Neural crest cell (in vitro differentiated cells): ENCODE results near the gene RPS18. TPM values are rescaled to one million over a fixed set of nuclear protein-coding genes. Genes with fewer than 3 reads are reported as not detected.

Experiments used
- DNase-seq: peaks from one replicate; pipeline ENCODE4 v3.0.0; 2021; ENCODE audit warnings: low read depth, mixed read lengths, low spot score
- H3K27ac Mint-ChIP-seq: one replicate; pipeline ENCODE4 v1.8.0; 2021; ENCODE audit warnings: mild to moderate bottlenecking, mixed read lengths; ENCODE audit not compliant: unreplicated experiment
- H3K27me3 Mint-ChIP-seq: 2 replicates; pipeline ENCODE4 v1.8.0; 2021; ENCODE audit warnings: low read depth, mild to moderate bottlenecking, mixed read lengths
- H3K36me3 Mint-ChIP-seq: 2 replicates; pipeline ENCODE4 v1.8.0; 2021; ENCODE audit warnings: low read depth, mild to moderate bottlenecking, mixed read lengths
- H3K4me1 Mint-ChIP-seq: 2 replicates; pipeline ENCODE4 v1.8.0; 2021; ENCODE audit warnings: mixed read lengths
- H3K4me3 Mint-ChIP-seq: one replicate; pipeline ENCODE4 v1.8.0; 2021; ENCODE audit warnings: mild to moderate bottlenecking, mixed read lengths
- H3K9me3 Mint-ChIP-seq: 2 replicates; pipeline ENCODE4 v1.8.0; 2021; ENCODE audit warnings: mixed read lengths
- total RNA-seq: library from RNA; stranded (reverse); gene quantifications from 2 replicates; pipeline ENCODE4 v1.2.1, GENCODE V29; 2021
- TF ChIP-seq, protein P1 (sequence below): fragments of 200-600 bp; sonication (generic); conservative IDR thresholded peaks from 2 replicates; pipeline ENCODE4 v1.5.0; 2021; ENCODE audit warnings: antibody characterized with exemption, mild to moderate bottlenecking

RPS18 gene
- total RNA-seq, 1 donor from 2014 or later, result 2,299 TPM

DNA sequence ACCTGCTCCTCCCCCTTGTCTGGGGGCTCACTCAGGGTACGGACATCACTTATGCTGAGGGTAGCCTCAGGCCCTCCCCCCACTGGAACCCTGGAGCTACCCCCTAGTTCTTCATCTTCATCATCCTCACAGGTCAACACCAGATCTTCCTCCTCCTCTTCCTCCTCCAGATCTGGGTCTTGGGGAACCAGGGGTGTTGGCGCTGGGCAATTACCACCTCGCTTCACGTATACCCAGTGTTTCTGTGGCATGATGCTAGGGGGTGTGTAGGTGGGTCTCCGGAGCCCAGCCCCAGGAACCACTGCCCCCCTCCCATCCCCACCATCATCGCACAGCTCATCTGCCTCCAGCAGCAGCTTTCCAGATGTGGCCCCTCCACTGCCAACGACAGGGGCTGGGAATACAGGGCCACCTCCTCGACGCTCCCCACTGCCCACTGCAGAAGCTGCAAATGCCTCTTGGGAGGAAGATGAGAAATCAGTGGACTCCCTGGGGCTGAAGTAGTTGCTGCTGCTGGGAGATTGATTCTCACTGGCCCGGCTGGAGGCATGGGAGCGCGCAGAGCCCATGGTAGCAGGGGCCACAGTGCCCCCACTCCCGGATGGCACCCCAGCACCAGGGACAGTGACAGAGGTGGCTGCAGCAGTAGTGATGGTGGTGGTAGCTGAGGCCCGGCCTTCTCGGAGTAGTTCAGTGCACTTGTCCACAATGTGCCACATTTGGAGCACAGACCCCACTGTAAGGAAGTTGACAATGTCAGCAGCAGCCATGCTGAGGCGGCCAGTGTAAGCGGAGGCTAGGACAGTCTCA is 44.1 kb downstream of the RPS18 start:
- no peaks in the 10 kb centered on the region for H3K9me3 Mint-ChIP-seq
- H3K27ac Mint-ChIP-seq, result no peak overlapping the region
- H3K36me3 Mint-ChIP-seq, result peaks cover 24% of the 10 kb centered on the region
- H3K27me3 Mint-ChIP-seq, result peaks cover 30% of the 10 kb centered on the region
- TF ChIP-seq, protein P1, sequence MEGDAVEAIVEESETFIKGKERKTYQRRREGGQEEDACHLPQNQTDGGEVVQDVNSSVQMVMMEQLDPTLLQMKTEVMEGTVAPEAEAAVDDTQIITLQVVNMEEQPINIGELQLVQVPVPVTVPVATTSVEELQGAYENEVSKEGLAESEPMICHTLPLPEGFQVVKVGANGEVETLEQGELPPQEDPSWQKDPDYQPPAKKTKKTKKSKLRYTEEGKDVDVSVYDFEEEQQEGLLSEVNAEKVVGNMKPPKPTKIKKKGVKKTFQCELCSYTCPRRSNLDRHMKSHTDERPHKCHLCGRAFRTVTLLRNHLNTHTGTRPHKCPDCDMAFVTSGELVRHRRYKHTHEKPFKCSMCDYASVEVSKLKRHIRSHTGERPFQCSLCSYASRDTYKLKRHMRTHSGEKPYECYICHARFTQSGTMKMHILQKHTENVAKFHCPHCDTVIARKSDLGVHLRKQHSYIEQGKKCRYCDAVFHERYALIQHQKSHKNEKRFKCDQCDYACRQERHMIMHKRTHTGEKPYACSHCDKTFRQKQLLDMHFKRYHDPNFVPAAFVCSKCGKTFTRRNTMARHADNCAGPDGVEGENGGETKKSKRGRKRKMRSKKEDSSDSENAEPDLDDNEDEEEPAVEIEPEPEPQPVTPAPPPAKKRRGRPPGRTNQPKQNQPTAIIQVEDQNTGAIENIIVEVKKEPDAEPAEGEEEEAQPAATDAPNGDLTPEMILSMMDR, result no peak
- H3K4me3 Mint-ChIP-seq, result peak overlapping the region; percentile 87
- H3K4me1 Mint-ChIP-seq, result peaks cover 72% of the 10 kb centered on the region
- DNase-seq, result no peak

DNA sequence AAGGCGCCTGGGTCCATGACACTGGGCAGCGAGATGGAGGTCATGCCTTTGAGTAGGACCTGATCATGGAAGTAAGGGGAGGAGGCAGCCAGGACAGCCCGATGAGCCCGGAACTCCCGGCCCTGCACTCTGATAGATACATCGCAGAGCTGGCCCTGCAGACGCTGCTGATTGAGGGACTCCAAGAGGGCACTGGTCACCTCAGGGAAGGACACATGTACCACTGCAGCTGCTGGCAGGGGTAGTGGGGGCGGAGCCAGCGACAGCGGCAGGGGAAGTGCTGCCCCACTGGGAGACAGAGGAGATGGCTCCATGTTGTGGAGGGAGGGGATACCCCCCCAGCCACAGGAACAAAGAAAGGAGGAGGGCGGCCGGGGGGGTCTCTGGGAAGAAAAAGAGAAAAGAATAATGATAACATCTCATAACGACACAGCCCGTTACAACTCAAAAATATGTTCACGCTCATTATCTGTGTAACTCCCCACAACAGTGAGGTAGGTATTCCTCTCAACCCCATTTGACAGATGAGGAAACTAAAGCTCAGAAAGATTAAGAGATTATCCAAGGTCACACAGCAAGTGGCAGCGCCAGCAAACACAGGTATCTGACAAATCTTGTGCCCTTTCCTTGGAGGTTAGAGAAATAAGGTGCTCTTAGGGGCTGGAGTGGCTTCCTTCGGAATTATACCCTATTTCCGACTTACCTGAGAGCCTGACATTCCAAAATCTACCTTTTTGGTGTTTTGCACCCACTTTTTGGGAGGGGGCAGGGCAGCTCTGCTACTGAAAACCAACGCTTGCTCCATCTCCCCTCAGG is 44.9 kb downstream of the RPS18 start:
- Mint-ChIP-seq H3K4me3 (peak overlapping the region; percentile 87), H3K9me3 (no peaks in the 10 kb centered on the region), H3K36me3 (peaks cover 24% of the 10 kb centered on the region), H3K27ac (no peak overlapping the region), H3K27me3 (peaks cover 26% of the 10 kb centered on the region), H3K4me1 (peaks cover 79% of the 10 kb centered on the region)
- DNase-seq, result no peak
- TF ChIP-seq, protein P1, result no peak

GRCh38 chr6:33317419-33317668 is 45.5 kb downstream of the RPS18 start:
- no peaks in the 10 kb centered on the region for H3K9me3 Mint-ChIP-seq
- H3K4me3 Mint-ChIP-seq, result peak overlapping the region; percentile 87
- H3K4me1 Mint-ChIP-seq, result peaks cover 80% of the 10 kb centered on the region
- DNase-seq, result no peak
- H3K27me3 Mint-ChIP-seq, result peaks cover 21% of the 10 kb centered on the region
- peaks cover 24% of the 10 kb centered on the region for H3K36me3 Mint-ChIP-seq
- TF ChIP-seq, protein P1, result no peak
- no peak overlapping the region for H3K27ac Mint-ChIP-seq

GRCh38 chr6:33317669-33318425 is 46.0 kb downstream of the RPS18 start, which contains the start of gene ZBTB22:
Gene ZBTB22, minus strand, starts transcription at chr6:33317744. Its CDS starts 828 bp downstream, at chr6:33316916.
- Mint-ChIP-seq H3K27ac (peak within 1 kb of the TSS; percentile 98), H3K4me3 (peak within 1 kb of the TSS; percentile 98), H3K27me3 (peaks cover 16% of the 10 kb centered on the region), H3K4me1 (peaks cover 79% of the 10 kb centered on the region), H3K9me3 (no peaks in the 10 kb centered on the region), H3K36me3 (peaks cover 24% of the 10 kb centered on the region)
- TF ChIP-seq, protein P1, result no peak
- DNase-seq, result peak; percentile 97

GRCh38 chr6:33318426-33319073 is 46.7 kb downstream of the RPS18 start:
- TF ChIP-seq, protein P1, result no peak
- Mint-ChIP-seq H3K4me1 (peaks cover 79% of the 10 kb centered on the region), H3K27ac (peak overlapping the region; percentile 98), H3K36me3 (peaks cover 24% of the 10 kb centered on the region), H3K4me3 (peak overlapping the region; percentile 98), H3K27me3 (peaks cover 9% of the 10 kb centered on the region), H3K9me3 (no peaks in the 10 kb centered on the region)
- DNase-seq, result no peak
